Sigmoid colon (tissue), 7 donors: ENCODE results near the gene PSMA1. TPM values are rescaled to one million over a fixed set of nuclear protein-coding genes. Genes with fewer than 3 reads are reported as not detected.

Source experiments
- DNase-seq: peaks from one replicate; pipeline ENCODE4 v3.0.0-alpha.2; 2019
- H3K27ac ChIP-seq, 4 donors: fragments of 200-600 bp; sonication (generic); one replicate each; pipeline ENCODE4 v1.5.1; 2016 to 2019; ENCODE audit warnings: mild to moderate bottlenecking in 1 of 4
- H3K27me3 ChIP-seq, 3 donors: fragments of 200-600 bp; sonication (generic); one replicate each; pipeline ENCODE4 v1.5.1; 2019; ENCODE audit warnings: mild to moderate bottlenecking in 1 of 3
- H3K36me3 ChIP-seq, 4 donors: fragments of 200-600 bp; sonication (generic); one replicate each; pipeline ENCODE4 v1.5.1; 2016 to 2019
- H3K4me1 ChIP-seq, 4 donors: fragments of 200-600 bp; sonication (generic); one replicate each; pipeline ENCODE4 v1.5.1; 2017 to 2019
- H3K4me3 ChIP-seq, 4 donors: fragments of 200-600 bp; sonication (generic); one replicate each; pipeline ENCODE4 v1.5.1; 2017 to 2019; ENCODE audit warnings: mild to moderate bottlenecking in 2 of 4, moderate library complexity in 1 of 4
- H3K9me3 ChIP-seq, 4 donors: fragments of 200-600 bp in 3 of 4; sonication (generic) in 3 of 4; one replicate each; pipeline versions ENCODE4 v1.5.1 to v1.6.1; 2013 to 2019
- CTCF ChIP-seq, 4 experiments: fragments of 450-650 bp in 3 of 4; fragments of 200-600 bp in 1 of 4; IDR thresholded peaks; one replicate each; pipeline ENCODE4 v1.5.1; 2016 to 2019; ENCODE audit warnings: antibody characterized with exemption in 4 of 4, mild to moderate bottlenecking in 3 of 4, moderate library complexity in 2 of 4
- EP300 ChIP-seq, 4 donors: sonication (generic); formaldehyde crosslinking; IDR thresholded peaks; one replicate each; pipeline ENCODE4 v1.6.1; 2017; ENCODE audit warnings: antibody characterized with exemption in 4 of 4
- POLR2A ChIP-seq, 2 donors: fragments of 450-650 bp; IDR thresholded peaks; one replicate each; pipeline ENCODE4 v1.6.1; 2016; ENCODE audit warnings: antibody characterized with exemption in 2 of 2, mild to moderate bottlenecking in 2 of 2, moderate library complexity in 2 of 2
- POLR2AphosphoS5 ChIP-seq, 4 donors: sonication (generic); formaldehyde crosslinking; IDR thresholded peaks; one replicate each; pipeline ENCODE4 v1.6.1; 2017; ENCODE audit warnings: antibody characterized with exemption in 4 of 4
- WGBS, 2 donors: extraction: QIAGEN DNeasy Blood & Tissue Kit; methylation state at CpG; one replicate each; pipeline ENCODE4 v1.1.7; 2013; 5-methylcytosine and 5-hydroxymethylcytosine counted together
- intact Hi-C: fragments of 100-400 bp; cut with DNase I; formaldehyde crosslinking; loops from one replicate; pipeline ENCODE4 v1.15.1; 2023
- polyA plus RNA-seq, 3 donors: library from polyadenylated mRNA; stranded (reverse); fragments of 200-250 nt; gene quantifications; one replicate each; pipeline ENCODE4 v1.2.3, GENCODE V29; 2013
- total RNA-seq, 4 donors: library from RNA; depleted of rRNA; stranded (reverse); fragments of >200 nt; gene quantifications; one replicate each; pipeline ENCODE4 v1.1.0, GENCODE V29; 2016
- donor health status: healthy with polysubstance abuse.
- donor health status: Bipolar disorder and iron deficiency.
- donor health status: healthy.

Gene PSMA1
- total and polyA plus RNA-seq, 7 donors, result 109 to 170 (median 137) TPM

DNA sequence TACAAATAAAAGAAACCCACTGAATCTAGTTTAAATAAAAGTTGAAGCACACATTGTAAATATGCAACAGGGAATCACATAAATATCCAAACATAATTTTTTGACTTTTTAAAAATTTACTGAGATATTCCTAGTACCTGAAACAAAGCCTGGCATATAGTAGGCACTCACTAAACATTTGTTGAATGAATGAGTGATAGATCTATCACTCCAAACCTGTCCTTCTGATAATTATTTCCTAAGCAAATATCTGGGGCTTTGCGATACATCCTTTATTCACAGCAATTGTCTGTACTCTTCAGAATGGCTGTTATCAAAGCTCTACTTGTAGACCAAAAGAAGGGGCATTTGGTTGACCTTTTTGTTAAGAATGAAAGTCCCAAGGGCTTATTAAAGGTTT, 2.6 kb upstream of the PSMA1 start:
- intact Hi-C loops, result loop anchor here (5.0 kb wide), 1 partner anchor 120 kb away; the partner anchor contains the start of gene PDE3B
- no peaks in the 10 kb centered on the region for H3K9me3 ChIP-seq
- 98 to 100% methylated on average over 1 of the region's 1 CpG for WGBS, 2 donors

GRCh38 chr11:14522245-14522644, 2.1 kb upstream of the PSMA1 start:
- no peak for DNase-seq
- no peak overlapping the region for H3K27ac ChIP-seq
- peaks cover 0 to 13% (median 3%) of the 10 kb centered on the region in 4 donors for H3K36me3 ChIP-seq
- intact Hi-C loops, result loop anchor here (5.0 kb wide), 1 partner anchor 120 kb away; the partner anchor contains the start of gene PDE3B
- peaks cover 0 to 23% (median 19%) of the 10 kb centered on the region in 4 donors for H3K4me1 ChIP-seq
- H3K4me3 ChIP-seq, result no peak overlapping the region
- H3K9me3 ChIP-seq, result no peaks in the 10 kb centered on the region
- WGBS, 2 donors, result 99 to 100% methylated on average over 1 of the region's 1 CpG
- no peaks in the 10 kb centered on the region for H3K27me3 ChIP-seq
- TF ChIP-seq EP300 (IDR thresholded peaks at IDR 0.05) (no peak), POLR2AphosphoS5 (IDR thresholded peaks at IDR 0.05) (no peak), CTCF (IDR thresholded peaks at IDR 0.05) (no peak), POLR2A (IDR thresholded peaks at IDR 0.05) (no peak)

More for the DNA sequence above, 2.6 kb upstream of the PSMA1 start:
- no peak for DNase-seq
- peaks cover 0 to 21% (median 19%) of the 10 kb centered on the region in 4 donors for H3K4me1 ChIP-seq
- H3K27ac ChIP-seq, result no peak overlapping the region
- H3K27me3 ChIP-seq, result no peaks in the 10 kb centered on the region
- H3K4me3 ChIP-seq, result no peak overlapping the region
- TF ChIP-seq EP300 (IDR thresholded peaks at IDR 0.05) (no peak), POLR2A (IDR thresholded peaks at IDR 0.05) (no peak), POLR2AphosphoS5 (IDR thresholded peaks at IDR 0.05) (no peak), CTCF (IDR thresholded peaks at IDR 0.05) (no peak)
- peaks cover 0 to 7% (median 0%) of the 10 kb centered on the region in 4 donors for H3K36me3 ChIP-seq

DNA sequence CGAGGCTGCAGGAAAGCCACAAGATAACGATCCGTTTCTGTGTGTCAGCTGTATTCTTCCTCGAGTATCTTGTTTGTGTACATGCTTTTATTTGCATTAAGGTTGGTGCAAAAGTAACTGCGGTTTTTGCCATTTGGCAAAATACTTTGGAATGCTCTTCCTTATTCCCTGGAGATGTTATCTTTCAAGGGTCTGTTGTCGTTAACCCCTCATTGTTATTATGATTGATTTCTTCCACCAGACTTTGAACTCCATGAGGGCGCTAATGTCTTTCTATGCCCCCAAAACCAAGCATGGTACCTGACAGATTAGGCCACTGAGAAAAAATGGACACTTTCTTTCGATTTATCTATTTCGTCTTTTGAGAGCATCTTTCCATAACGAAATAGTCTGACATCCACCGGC, 563 bp upstream of the PSMA1 start:
- H3K36me3 ChIP-seq, result peaks cover 0 to 28% (median 10%) of the 10 kb centered on the region in 4 donors
- no peaks in the 10 kb centered on the region for H3K27me3 ChIP-seq
- H3K27ac ChIP-seq, result peak overlapping the region; percentile 87 to 90 (median 88)
- DNase-seq, result no peak
- TF ChIP-seq POLR2A (IDR thresholded peaks at IDR 0.05) (no peak), EP300 (IDR thresholded peaks at IDR 0.05) (no peak), CTCF (IDR thresholded peaks at IDR 0.05) (no peak), POLR2AphosphoS5 (IDR thresholded peaks at IDR 0.05) (no peak)
- H3K4me1 ChIP-seq, result peaks cover 0 to 23% (median 19%) of the 10 kb centered on the region in 4 donors
- H3K9me3 ChIP-seq, result no peaks in the 10 kb centered on the region
- peak overlapping the region; percentile 74 to 87 (median 79) for H3K4me3 ChIP-seq
- intact Hi-C loops, result loop anchor here (1.0 to 5.0 kb wide), 2 partner anchors 122 to 372 kb away; partner anchors contain the start of genes CYP2R1 and PDE3B
- WGBS, 2 donors, result 9 to 23% methylated on average over 11 of the region's 11 CpGs

GRCh38 chr11:14519597-14519916, 629 bp downstream of the PSMA1 start:
- peaks cover 0 to 39% (median 13%) of the 10 kb centered on the region in 4 donors for H3K36me3 ChIP-seq
- intact Hi-C loops, result loop anchor here (5.0 kb wide), 1 partner anchor 558 kb away; no protein-coding TSS in a partner anchor
- H3K27me3 ChIP-seq, result no peaks in the 10 kb centered on the region
- no peaks in the 10 kb centered on the region for H3K9me3 ChIP-seq
- TF ChIP-seq EP300 (IDR thresholded peaks at IDR 0.05) (no peak), POLR2AphosphoS5 (IDR thresholded peaks at IDR 0.05) (no peak), CTCF (IDR thresholded peaks at IDR 0.05) (no peak), POLR2A (IDR thresholded peaks at IDR 0.05) (no peak)
- 0 to 1% methylated on average over 10 of the region's 10 CpGs for WGBS, 2 donors
- no peak for DNase-seq
- peak overlapping the region; percentile 87 to 90 (median 88) for H3K27ac ChIP-seq
- peak overlapping the region; percentile 74 to 87 (median 79) for H3K4me3 ChIP-seq
- H3K4me1 ChIP-seq, result peaks cover 0 to 23% (median 19%) of the 10 kb centered on the region in 4 donors
